H1 (cell line): Measurements from ENCODE around the gene ACP2. TPM values are rescaled to one million over a fixed set of nuclear protein-coding genes. Genes with fewer than 3 reads are reported as not detected.
"Not testable (repeated sequence)": the region's sequence is repeated elsewhere in the genome, so short reads cannot be mapped to it uniquely, and the experiment has no call there.

ENCODE experiments used
- CTCF ChIA-PET: fragments of 300-600 bp; sonication (Branson Sonifier 250); formaldehyde crosslinking; loops from one replicate; lab custom pipeline; 2021; ENCODE audit not compliant: partially characterized antibody; lab: Charles Lee
- POLR2A ChIA-PET: fragments of 300-600 bp; sonication (Branson Sonifier 250); formaldehyde crosslinking; loops from one replicate; lab custom pipeline; 2021; ENCODE audit warnings: inconsistent platforms; ENCODE audit not compliant: partially characterized antibody; lab: Charles Lee
- DNase-seq, 2 experiments: peaks; one replicate each; pipeline versions ENCODE4 v3.0.0 to v3.0.0-alpha.2; 2010 to 2022; ENCODE audit warnings: low spot score in 2 of 2, low read depth in 1 of 2, mixed read lengths in 1 of 2
- FAIRE-seq: peaks from 2 replicates; lab custom pipeline; 2011; peaks lifted over from hg19 to GRCh38; lab: Jason Lieb, UNC
- H2AFZ ChIP-seq: 2 replicates; pipeline ENCODE4 v1.8.1; 2012; ENCODE audit warnings: low read length, inconsistent platforms
- H2AK5ac ChIP-seq: 2 replicates; pipeline ENCODE4 v1.6.1; 2013; ENCODE audit warnings: low read depth, low read length
- H2BK120ac ChIP-seq: replicated peaks from 2 replicates; pipeline ENCODE3; 2013; ENCODE audit warnings: low read depth, low read length, inconsistent platforms
- H2BK12ac ChIP-seq: 2 replicates; pipeline ENCODE4 v1.6.1; 2013; ENCODE audit warnings: low read depth, low read length
- H2BK15ac ChIP-seq: 2 replicates; pipeline ENCODE4 v1.6.1; 2013; ENCODE audit warnings: low read length
- H2BK20ac ChIP-seq: 2 replicates; pipeline ENCODE4 v1.6.1; 2013; ENCODE audit warnings: low read length
- H2BK5ac ChIP-seq: 2 replicates; pipeline ENCODE4 v1.6.1; 2013; ENCODE audit warnings: low read depth, low read length
- H3K14ac ChIP-seq: 2 replicates; pipeline ENCODE4 v1.6.1; 2013; ENCODE audit warnings: inconsistent platforms; ENCODE audit not compliant: insufficient read length
- H3K18ac ChIP-seq: 2 replicates; pipeline ENCODE4 v1.6.1; 2013; ENCODE audit warnings: low read length; ENCODE audit errors: extremely low read depth
- H3K23ac ChIP-seq: 2 replicates; pipeline ENCODE4 v1.6.1; 2013; ENCODE audit warnings: inconsistent platforms; ENCODE audit not compliant: insufficient read length
- H3K23me2 ChIP-seq: 2 replicates; pipeline ENCODE4 v1.6.1; 2013; ENCODE audit warnings: low read depth, low read length
- H3K27ac ChIP-seq: 2 replicates; pipeline ENCODE4 v1.6.1; 2011; ENCODE audit warnings: low read depth, low read length, inconsistent platforms
- H3K27me3 ChIP-seq, 4 experiments: replicated peaks in 1 of 4; 1 replicate in 1 of 4; 2 replicates in 3 of 4; pipeline versions ENCODE4 v1.6.1 to v1.8.1; 2011 to 2013; ENCODE audit warnings: low read length in 3 of 4, mild to moderate bottlenecking in 3 of 4, inconsistent platforms in 2 of 4, mixed read lengths in 2 of 4, moderate library complexity in 1 of 4; ENCODE audit not compliant: control insufficient read depth in 3 of 4, insufficient read depth in 3 of 4; ENCODE audit errors: extremely low read depth in 1 of 4
- H3K36me3 ChIP-seq, 4 experiments: 2 replicates each; pipeline versions ENCODE4 v1.6.1 to v1.8.1; 2011 to 2013; ENCODE audit warnings: mild to moderate bottlenecking in 4 of 4, low read length in 3 of 4, moderate library complexity in 2 of 4, control low read depth in 1 of 4, inconsistent platforms in 1 of 4; ENCODE audit not compliant: insufficient read depth in 4 of 4, control insufficient read depth in 2 of 4
- H3K4ac ChIP-seq: replicated peaks from 2 replicates; pipeline ENCODE3; 2013; ENCODE audit warnings: low read length, low read depth, mixed read lengths, inconsistent platforms; ENCODE audit not compliant: insufficient read length
- H3K4me1 ChIP-seq, 4 experiments: replicated peaks in 1 of 4; 1 replicate in 1 of 4; 2 replicates in 3 of 4; pipeline versions ENCODE4 v1.6.1 to v1.8.1; 2011 to 2013; ENCODE audit warnings: low read length in 3 of 4, inconsistent platforms in 2 of 4, mixed read lengths in 1 of 4; ENCODE audit not compliant: insufficient read depth in 4 of 4, control insufficient read depth in 3 of 4
- H3K4me2 ChIP-seq, 2 experiments: 2 replicates each; pipeline versions ENCODE4 v1.6.1 to v1.8.1; 2011 to 2013; ENCODE audit warnings: low read depth in 2 of 2, low read length in 2 of 2, control low read depth in 1 of 2, inconsistent platforms in 1 of 2, mild to moderate bottlenecking in 1 of 2; ENCODE audit not compliant: insufficient read depth in 1 of 2
- H3K4me3 ChIP-seq, 4 experiments: fragments of 200-600, 300-600 bp in 1 of 4; sonication (generic), shearing (Covaris generic), sonication (Bioruptor Twin) in 1 of 4; 2 replicates each; pipeline versions ENCODE4 v1.5.1 to v1.8.1; 2011 to 2016; ENCODE audit warnings: low read length in 4 of 4, low read depth in 3 of 4, control low read depth in 2 of 4, inconsistent platforms in 2 of 4, mild to moderate bottlenecking in 2 of 4, mixed read lengths in 1 of 4, moderate library complexity in 1 of 4; ENCODE audit not compliant: insufficient read depth in 2 of 4; ENCODE audit errors: extremely low read depth in 1 of 4
- H3K56ac ChIP-seq: replicated peaks from 2 replicates; pipeline ENCODE3; 2013; ENCODE audit warnings: low read depth, mild to moderate bottlenecking, mixed read lengths, low read length, inconsistent platforms; ENCODE audit not compliant: insufficient read length
- H3K79me1 ChIP-seq: 2 replicates; pipeline ENCODE4 v1.6.1; 2013; ENCODE audit warnings: low read depth, low read length, control low read depth
- H3K79me2 ChIP-seq, 2 experiments: 2 replicates each; pipeline versions ENCODE4 v1.6.1 to v1.8.1; 2012 to 2013; ENCODE audit warnings: low read length in 2 of 2, mild to moderate bottlenecking in 2 of 2, inconsistent platforms in 1 of 2; ENCODE audit not compliant: insufficient read depth in 2 of 2, control insufficient read depth in 1 of 2
- H3K9ac ChIP-seq, 4 experiments: replicated peaks in 1 of 4; 1 replicate in 1 of 4; 2 replicates in 3 of 4; pipeline versions ENCODE4 v1.6.1 to v1.8.1; 2011 to 2013; ENCODE audit warnings: low read depth in 3 of 4, low read length in 3 of 4, control low read depth in 2 of 4, mild to moderate bottlenecking in 2 of 4, moderate library complexity in 2 of 4, inconsistent platforms in 1 of 4; ENCODE audit errors: extremely low read depth in 1 of 4
- H3K9me3 ChIP-seq, 2 experiments: 2 replicates each; pipeline versions ENCODE4 v1.6.1 to v1.8.1; 2012 to 2013; ENCODE audit warnings: mild to moderate bottlenecking in 2 of 2, moderate library complexity in 2 of 2, control low read depth in 1 of 2, inconsistent platforms in 1 of 2, low read depth in 1 of 2, low read length in 1 of 2, mixed read lengths in 1 of 2; ENCODE audit not compliant: insufficient read depth in 2 of 2
- H4K20me1 ChIP-seq, 2 experiments: replicated peaks in 1 of 2; 2 replicates each; pipeline versions ENCODE3 to v1.8.1; 2011 to 2013; ENCODE audit warnings: inconsistent platforms in 2 of 2, low read length in 2 of 2, mild to moderate bottlenecking in 1 of 2; ENCODE audit not compliant: insufficient read depth in 2 of 2, control insufficient read depth in 1 of 2
- H4K5ac ChIP-seq: 2 replicates; pipeline ENCODE4 v1.6.1; 2013; ENCODE audit warnings: low read length, low read depth, mixed read lengths, inconsistent platforms; ENCODE audit not compliant: insufficient read length
- H4K8ac ChIP-seq: 2 replicates; pipeline ENCODE4 v1.8.0; 2013; ENCODE audit warnings: mild to moderate bottlenecking, moderate library complexity, low read length, inconsistent platforms; ENCODE audit not compliant: insufficient read depth; ENCODE audit errors: extremely low read depth
- H4K91ac ChIP-seq: replicated peaks from 2 replicates; pipeline ENCODE3; 2013; ENCODE audit warnings: low read length, mixed read lengths, inconsistent platforms; ENCODE audit not compliant: insufficient read length
- WGBS, 2 experiments: shearing (Covaris generic) in 1 of 2; methylation state at CpG; one replicate each; pipeline versions ENCODE4 v1.1.6 to v1.1.7; 2013 to 2015; ENCODE audit warnings: low lambda C conversion rate in 2 of 2, mixed read lengths in 2 of 2, inconsistent platforms in 1 of 2, low coverage in 1 of 2, missing lambda C conversion rate in 1 of 2; ENCODE audit not compliant: insufficient replicate concordance in 2 of 2, insufficient coverage in 1 of 2, insufficient read length in 1 of 2; ENCODE audit errors: extremely low coverage in 1 of 2, missing lambda C conversion rate in 1 of 2; 5-methylcytosine and 5-hydroxymethylcytosine counted together
- polyA plus RNA-seq, 7 experiments: library from polyadenylated mRNA; depleted of rRNA in 3 of 7; stranded (reverse) in 5 of 7; unstranded in 2 of 7; fragments of >200 nt in 5 of 7; fragments of 200-250 nt in 2 of 7; gene quantifications; 1 replicate in 5 of 7; 2 replicates in 1 of 7; 4 replicates in 1 of 7; pipeline versions ENCODE4 v1.2.1 to v1.2.3, GENCODE V29; 2011 to 2013; ENCODE audit warnings: missing spikeins in 2 of 7, mixed read lengths in 2 of 7
- total RNA-seq: library from RNA; stranded (reverse); fragmentation: NEBNext Ultra II Directional; extraction: Animal tissue kit (Norgen Biotek cat#: 25700); gene quantifications from 2 replicates; pipeline ENCODE4 v1.2.1, GENCODE V29; 2021

ACP2 gene
- total and polyA plus RNA-seq, 2 of the 8 experiments (the other 6 are each of a cell fraction or from before 2014, with no cell fraction given), result 17.8 to 19.8 TPM

DNA sequence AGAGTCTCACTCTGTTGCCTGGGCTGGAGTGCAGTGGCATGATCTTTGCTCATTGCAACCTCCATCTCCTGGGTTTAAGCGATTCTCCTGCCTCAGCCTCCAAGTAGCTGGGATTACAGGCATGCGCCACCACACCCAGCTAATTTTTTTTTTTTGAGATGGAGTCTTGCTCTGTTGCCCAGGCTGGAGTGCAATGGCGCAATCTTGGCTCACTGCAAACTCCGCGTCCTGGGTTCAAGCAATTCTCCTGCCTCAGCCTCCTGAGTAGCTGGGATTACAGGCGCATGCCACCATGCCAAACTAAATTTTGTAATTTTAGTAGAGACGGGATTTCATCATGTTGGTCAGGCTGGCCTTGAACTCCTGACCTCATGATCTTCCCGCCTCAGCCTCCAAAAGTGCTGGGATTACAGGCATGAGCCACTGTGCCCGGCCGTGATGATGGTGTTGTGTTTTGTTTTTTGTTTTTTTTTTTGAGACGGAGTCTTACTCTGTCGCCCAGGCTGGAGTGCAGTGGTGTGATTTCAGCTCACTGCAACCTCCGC is 40.5 kb downstream of the ACP2 start:
- 94% methylated on average over 13 of the region's 13 CpGs; no CpG with 5 or more reads in 1 of the 2 experiments for WGBS, 2 experiments
- not testable (repeated sequence) for H3K4ac ChIP-seq, H3K9ac ChIP-seq, H4K5ac ChIP-seq, H2BK20ac ChIP-seq, H3K23me2 ChIP-seq, H3K27ac ChIP-seq, H3K56ac ChIP-seq, H2BK12ac ChIP-seq, H4K91ac ChIP-seq, H3K4me2 ChIP-seq, DNase-seq, H3K23ac ChIP-seq, H2BK120ac ChIP-seq, H2AK5ac ChIP-seq, H2AFZ ChIP-seq, H3K27me3 ChIP-seq, H2BK5ac ChIP-seq, H3K9me3 ChIP-seq, H3K14ac ChIP-seq, H3K4me1 ChIP-seq, FAIRE-seq, H2BK15ac ChIP-seq, H4K8ac ChIP-seq, H3K79me2 ChIP-seq, H3K18ac ChIP-seq, H3K79me1 ChIP-seq, H3K4me3 ChIP-seq, H3K36me3 ChIP-seq, H4K20me1 ChIP-seq
- ChIA-PET POLR2A (interaction anchor here (0.8 to 4.1 kb wide), 4 partner anchors 21 to 507 kb away, joined by 3 to 23 read pairs (median 3); partner anchors contain the start of genes ARHGAP1, PACSIN3 and ZNF408), CTCF (interaction anchor here (0.6 to 21.5 kb wide), 6 partner anchors 14 to 63 kb away, joined by 3 to 247 read pairs (median 4); partner anchors contain the start of genes ARFGAP2 and PACSIN3)
